GM12872 (cell line): ENCODE measurements around the gene ORC2.

Experiments used
- CTCF ChIP-seq: IDR thresholded peaks from 3 replicates; pipeline ENCODE4 v1.5.1; 2011; ENCODE audit warnings: low read depth, mild to moderate bottlenecking, low read length, moderate library complexity; ENCODE audit not compliant: insufficient read depth

The ORC2 gene

GRCh38 chr2:200863782-200864175 lies 99.7 kb downstream of the ORC2 start:
- no peak for TF ChIP-seq CTCF

- no peak for TF ChIP-seq CTCF
Measured at GRCh38 chr2:200862532-200863000, 100.9 kb downstream of the ORC2 start.

- no peak for TF ChIP-seq CTCF
Measured at GRCh38 chr2:200861617-200862155, 101.8 kb downstream of the ORC2 start.

GRCh38 chr2:200860092-200860795 lies 103.2 kb downstream of the ORC2 start:
- TF ChIP-seq CTCF, result no peak
